Measurements from ENCODE around the gene COA7.
A peak's percentile ranks its signal among the peaks of the same experiment; 100 is the strongest.
"Not testable (repeated sequence)": the region's sequence is repeated elsewhere in the genome, so short reads cannot be mapped to it uniquely, and the experiment has no call there.

Gene COA7

DNA sequence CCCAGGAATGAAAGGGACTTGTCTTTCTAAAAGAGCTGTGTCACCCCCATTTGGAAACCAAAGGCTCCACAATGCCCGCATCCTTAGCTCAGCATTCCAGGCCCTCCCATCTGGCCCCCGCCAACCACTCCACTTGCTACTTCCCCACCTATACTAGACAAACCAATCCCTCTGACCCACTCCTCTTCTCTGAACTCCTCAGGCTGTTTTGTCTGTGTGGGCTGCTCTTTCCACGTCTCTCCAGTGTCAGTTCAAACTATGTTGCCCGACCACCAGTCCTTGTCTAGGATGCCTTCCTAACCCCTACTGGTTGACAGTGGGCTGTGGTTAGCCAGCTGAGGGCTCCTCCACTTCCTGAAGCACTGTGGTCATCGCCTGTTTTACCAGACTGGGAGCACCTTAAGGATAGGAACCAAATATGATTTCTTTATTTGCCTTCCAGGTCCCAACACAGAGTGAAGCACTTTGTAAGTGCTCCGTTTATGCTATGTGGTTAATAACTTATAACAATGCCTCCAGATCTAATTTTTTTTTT, 8.1 kb upstream of the COA7 start:
- no peak for DNase-seq (ENCODE audit: low read depth)

- DNase-seq (ENCODE audit: low read depth) = peak; percentile 72
Measured at GRCh38 chr1:52702886-52703787, 5.0 kb upstream of the COA7 start.

DNA sequence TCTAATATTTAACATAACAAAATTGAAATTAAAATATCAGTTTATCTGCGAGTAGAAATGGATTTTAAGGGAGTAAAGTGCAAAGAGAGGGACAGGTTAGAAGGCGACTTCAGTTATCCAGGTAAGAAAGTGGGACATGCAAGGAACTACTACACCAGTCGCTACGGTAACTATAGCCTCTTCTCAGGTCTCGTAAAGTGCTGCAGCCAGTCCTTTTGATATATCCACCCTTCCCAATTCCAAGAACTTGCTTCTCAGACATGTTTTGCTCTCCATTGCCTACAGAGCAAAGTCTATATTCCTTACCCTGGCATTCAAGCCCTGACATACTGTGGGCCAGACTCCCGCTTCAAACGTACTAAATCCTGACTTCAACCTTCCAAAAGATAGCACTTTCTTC, 2.5 kb downstream of the COA7 start:
- no peak for DNase-seq (ENCODE audit: low read depth)

GRCh38 chr1:52693843-52694242, 4.3 kb downstream of the COA7 start:
- no peak for DNase-seq (ENCODE audit: low read depth)

- not testable (repeated sequence) for DNase-seq (ENCODE audit: low read depth)
Measured at GRCh38 chr1:52693351-52693750, 4.8 kb downstream of the COA7 start.

GRCh38 chr1:52692697-52693096, 5.5 kb downstream of the COA7 start:
- no peak for DNase-seq (ENCODE audit: low read depth)

- DNase-seq (ENCODE audit: low read depth) = no peak
Measured at GRCh38 chr1:52691821-52692220, 6.3 kb downstream of the COA7 start.

DNA sequence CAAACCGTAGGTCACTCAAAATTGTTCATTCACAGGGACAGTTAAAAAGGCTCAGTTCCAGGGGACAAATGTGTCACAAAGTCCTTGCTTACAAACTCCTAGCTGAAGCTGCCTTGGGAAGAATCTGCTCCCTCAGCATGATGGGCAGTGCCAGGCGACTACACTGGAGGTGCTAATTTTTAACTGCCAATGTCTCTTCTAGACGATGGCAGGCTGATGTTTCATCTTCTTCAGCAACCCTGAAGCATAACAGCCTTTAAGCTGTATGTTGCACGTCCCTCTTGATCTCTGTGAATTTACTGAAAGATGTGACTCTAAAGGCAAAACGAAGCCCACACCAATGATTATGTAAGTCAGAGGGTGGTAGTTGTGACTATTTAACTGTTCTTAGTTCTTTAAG, 11.3 kb downstream of the COA7 start:
- DNase-seq (ENCODE audit: low read depth) = no peak

GRCh38 chr1:52686261-52686751, 11.8 kb downstream of the COA7 start:
- DNase-seq (ENCODE audit: low read depth) = not testable (repeated sequence)

- DNase-seq (ENCODE audit: low read depth) = no peak
Measured at GRCh38 chr1:52684545-52684944, 13.6 kb downstream of the COA7 start.

DNA sequence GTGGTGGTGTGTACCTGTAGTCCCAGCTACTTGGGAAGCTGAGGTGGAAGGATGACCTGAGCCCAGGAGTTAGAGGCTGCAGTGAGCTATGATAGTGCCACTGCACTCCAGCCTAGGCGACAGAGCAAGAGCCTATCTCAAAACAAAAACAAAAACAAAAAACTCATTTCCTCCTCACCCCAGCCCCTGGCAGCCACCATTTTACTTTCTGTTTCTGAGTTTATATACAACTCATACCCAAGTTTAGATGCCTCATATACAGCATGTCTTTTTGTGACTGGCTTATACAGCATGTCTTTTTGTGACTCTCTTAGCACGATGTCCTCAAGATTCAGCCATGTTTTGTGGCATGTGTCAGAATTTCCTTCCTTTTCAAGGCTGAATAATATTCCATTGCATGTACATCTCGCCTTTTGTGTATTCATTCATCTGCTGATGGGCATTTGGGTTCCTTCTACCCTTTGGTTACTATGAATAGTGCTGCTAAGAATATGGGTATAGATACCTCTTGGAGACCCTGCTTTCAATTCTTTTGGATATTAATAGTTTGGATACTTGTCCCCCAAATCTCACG, 14.7 kb downstream of the COA7 start:
- no peak for DNase-seq (ENCODE audit: low read depth)

GRCh38 chr1:52681136-52681535, 17.0 kb downstream of the COA7 start:
- DNase-seq (ENCODE audit: low read depth) = no peak

GRCh38 chr1:52680353-52680752, 17.8 kb downstream of the COA7 start:
- DNase-seq (ENCODE audit: low read depth) = no peak

GRCh38 chr1:52679498-52679897, 18.6 kb downstream of the COA7 start:
- DNase-seq (ENCODE audit: low read depth) = no peak

DNA sequence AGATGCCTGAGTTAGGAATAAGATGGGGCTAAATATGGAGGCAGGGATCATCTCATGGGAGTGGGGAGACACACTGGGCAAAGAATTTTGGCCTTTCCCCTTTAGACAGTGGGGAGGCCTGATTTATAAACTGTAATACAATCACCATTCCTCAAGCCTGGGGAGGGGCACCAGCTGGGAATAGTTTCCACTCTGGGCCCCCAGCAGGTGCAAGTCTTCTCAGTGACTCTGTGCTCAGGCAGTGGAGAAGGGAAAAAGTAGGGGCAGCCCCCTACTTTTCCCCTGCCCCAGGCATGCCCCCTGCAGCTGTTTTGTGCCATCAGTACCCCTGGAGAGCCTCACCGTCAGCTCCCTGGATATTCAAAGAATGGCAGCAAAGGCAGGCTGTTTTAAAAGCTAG, 19.1 kb downstream of the COA7 start:
- DNase-seq (ENCODE audit: low read depth) = no peak

GRCh38 chr1:52677076-52677806, 20.9 kb downstream of the COA7 start:
- DNase-seq (ENCODE audit: low read depth) = no peak

DNA sequence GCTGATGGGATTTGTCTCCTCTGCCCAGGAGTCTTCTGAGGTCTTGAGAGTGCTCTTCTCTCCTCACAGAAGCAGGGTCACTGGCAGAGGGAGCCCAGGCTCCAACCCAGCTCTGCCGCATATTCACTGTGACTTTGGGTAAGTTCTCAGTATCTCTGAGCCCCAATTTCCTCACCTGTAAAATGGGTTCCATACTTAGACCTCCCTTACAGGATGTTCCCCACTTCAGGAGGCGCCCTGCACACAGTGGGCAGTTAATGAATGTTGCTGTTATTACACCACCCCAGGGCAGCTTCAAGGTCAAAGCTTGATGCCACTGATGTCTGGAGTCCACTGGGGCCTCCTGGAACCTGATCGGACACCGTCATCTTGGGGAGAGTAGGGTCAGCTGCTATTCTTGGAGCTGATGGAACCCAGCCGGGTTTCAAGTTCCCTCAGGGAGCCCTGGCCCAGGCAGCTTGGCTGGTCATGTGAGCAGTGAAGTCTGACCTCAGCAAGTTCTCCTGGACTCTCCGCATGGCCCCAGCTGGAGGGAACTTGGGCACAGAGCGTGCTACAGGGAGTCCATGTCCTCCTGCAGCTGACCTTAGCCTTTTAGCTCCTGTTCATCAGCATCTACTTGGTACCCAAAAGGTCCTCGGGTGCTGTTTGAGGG, 21.8 kb downstream of the COA7 start:
- DNase-seq (ENCODE audit: low read depth) = no peak

GRCh38 chr1:52674497-52675384, 23.4 kb downstream of the COA7 start:
- no peak for DNase-seq (ENCODE audit: low read depth)

- DNase-seq (ENCODE audit: low read depth) = no peak
Measured at GRCh38 chr1:52673513-52673912, 24.6 kb downstream of the COA7 start.

GRCh38 chr1:52672946-52673345, 25.2 kb downstream of the COA7 start:
- no peak for DNase-seq (ENCODE audit: low read depth)

- DNase-seq (ENCODE audit: low read depth) = no peak
Measured at GRCh38 chr1:52670604-52671003, 27.5 kb downstream of the COA7 start.

Data from fibroblast of the conjunctiva (primary cell).